ENCODE results near the gene OLR1. TPM values are rescaled to one million over a fixed set of nuclear protein-coding genes. Genes with fewer than 3 reads are reported as not detected.

OLR1 gene
- total and polyA plus RNA-seq, 7 donors: 0.10 to 3.3 (median 0.76) TPM; not detected in 3

- Histone ChIP-seq H3K9me3 (no peaks in the 10 kb centered on the region), H3K27ac (no peak overlapping the region), H3K4me3 (no peak overlapping the region), H3K27me3 (no peaks in the 10 kb centered on the region), H3K4me1 (peaks cover 0 to 19% (median 8%) of the 10 kb centered on the region in 4 donors), H3K36me3 (no peaks in the 10 kb centered on the region)
- no peak for DNase-seq
- TF ChIP-seq, protein P1, sequence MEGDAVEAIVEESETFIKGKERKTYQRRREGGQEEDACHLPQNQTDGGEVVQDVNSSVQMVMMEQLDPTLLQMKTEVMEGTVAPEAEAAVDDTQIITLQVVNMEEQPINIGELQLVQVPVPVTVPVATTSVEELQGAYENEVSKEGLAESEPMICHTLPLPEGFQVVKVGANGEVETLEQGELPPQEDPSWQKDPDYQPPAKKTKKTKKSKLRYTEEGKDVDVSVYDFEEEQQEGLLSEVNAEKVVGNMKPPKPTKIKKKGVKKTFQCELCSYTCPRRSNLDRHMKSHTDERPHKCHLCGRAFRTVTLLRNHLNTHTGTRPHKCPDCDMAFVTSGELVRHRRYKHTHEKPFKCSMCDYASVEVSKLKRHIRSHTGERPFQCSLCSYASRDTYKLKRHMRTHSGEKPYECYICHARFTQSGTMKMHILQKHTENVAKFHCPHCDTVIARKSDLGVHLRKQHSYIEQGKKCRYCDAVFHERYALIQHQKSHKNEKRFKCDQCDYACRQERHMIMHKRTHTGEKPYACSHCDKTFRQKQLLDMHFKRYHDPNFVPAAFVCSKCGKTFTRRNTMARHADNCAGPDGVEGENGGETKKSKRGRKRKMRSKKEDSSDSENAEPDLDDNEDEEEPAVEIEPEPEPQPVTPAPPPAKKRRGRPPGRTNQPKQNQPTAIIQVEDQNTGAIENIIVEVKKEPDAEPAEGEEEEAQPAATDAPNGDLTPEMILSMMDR (IDR thresholded peaks at IDR 0.05): no peak
- TF ChIP-seq POLR2AphosphoS5 (IDR thresholded peaks at IDR 0.05) (no peak), POLR2A (IDR thresholded peaks at IDR 0.05) (no peak), EP300 (IDR thresholded peaks at IDR 0.05) (no peak)
- WGBS, 2 donors: 62 to 65% methylated on average over 5 of the region's 5 CpGs
- intact Hi-C loops (cut with DNase I): no loop called here
These were observed 10.6 kb upstream of the OLR1 start for GRCh38 chr12:10182354-10183049.

DNA sequence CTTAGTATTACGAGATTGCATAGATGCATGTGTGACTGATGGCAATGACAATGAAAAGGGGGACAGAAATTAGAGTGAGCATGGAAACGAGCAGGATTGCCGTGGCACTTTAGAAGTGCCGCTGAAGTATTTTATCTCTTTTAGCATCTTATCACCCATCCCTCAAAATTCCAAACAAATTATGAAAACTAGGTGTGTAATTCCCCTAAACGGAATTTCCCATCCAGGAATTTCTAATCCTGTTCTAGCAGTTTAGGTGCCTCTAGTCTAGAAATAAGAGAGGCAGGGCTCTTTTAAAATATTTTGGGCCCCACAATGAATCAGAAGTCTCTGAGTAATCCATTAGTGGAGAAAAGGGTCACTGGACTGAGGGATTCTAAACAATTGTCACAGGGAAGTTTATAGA lies 7.8 kb upstream of the OLR1 start:
- Histone ChIP-seq H3K9me3 (no peaks in the 10 kb centered on the region), H3K27me3 (no peaks in the 10 kb centered on the region), H3K4me1 (peaks cover 0 to 11% (median 4%) of the 10 kb centered on the region in 4 donors), H3K36me3 (no peaks in the 10 kb centered on the region), H3K27ac (no peak overlapping the region), H3K4me3 (no peak overlapping the region)
- no peak for DNase-seq
- intact Hi-C loops (cut with DNase I): no loop called here
- no peak for TF ChIP-seq POLR2AphosphoS5 (IDR thresholded peaks at IDR 0.05)
- TF ChIP-seq, protein P1 (IDR thresholded peaks at IDR 0.05): no peak
- TF ChIP-seq EP300 (IDR thresholded peaks at IDR 0.05): no peak
- TF ChIP-seq POLR2A (IDR thresholded peaks at IDR 0.05): no peak
- 81 to 83% methylated on average over 5 of the region's 5 CpGs for WGBS, 2 donors

DNA sequence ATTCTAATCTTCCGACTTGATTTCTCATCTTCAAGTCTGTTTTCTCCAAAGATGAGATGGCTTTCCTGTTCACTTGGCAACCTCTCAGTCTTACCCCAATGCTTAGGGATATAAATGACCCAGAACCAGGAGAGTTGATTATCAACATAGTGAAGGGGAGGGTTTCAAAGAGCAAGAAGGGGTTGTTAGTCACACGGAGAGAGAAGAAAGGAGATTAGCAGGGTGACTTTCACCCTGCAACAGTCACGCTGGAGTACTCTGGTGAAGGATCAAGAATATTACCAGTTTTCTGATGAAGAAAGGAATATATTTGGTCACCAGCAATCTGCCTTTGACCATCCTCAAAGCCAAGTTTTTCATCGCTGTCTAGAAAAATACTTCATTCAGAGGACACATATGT lies 6.9 kb upstream of the OLR1 start, which contains the start of gene TMEM52B:
Gene TMEM52B (plus strand): TSS at position 212 of the 400 bp plus-strand sequence. CDS start 543 bp downstream, outside the sequence.
- Histone ChIP-seq H3K27ac (no peak within 1 kb of the TSS), H3K27me3 (no peaks in the 10 kb centered on the region), H3K9me3 (no peaks in the 10 kb centered on the region), H3K4me1 (peaks cover 0 to 1% (median 0%) of the 10 kb centered on the region in 4 donors), H3K4me3 (no peak within 1 kb of the TSS), H3K36me3 (no peaks in the 10 kb centered on the region)
- TF ChIP-seq POLR2A (IDR thresholded peaks at IDR 0.05) (no peak), POLR2AphosphoS5 (IDR thresholded peaks at IDR 0.05) (no peak), EP300 (IDR thresholded peaks at IDR 0.05) (no peak)
- TF ChIP-seq, protein P1 (IDR thresholded peaks at IDR 0.05): no peak
- intact Hi-C loops (cut with DNase I): no loop called here
- no peak for DNase-seq
- WGBS, 2 donors: 80 to 89% methylated on average over 4 of the region's 4 CpGs

DNA sequence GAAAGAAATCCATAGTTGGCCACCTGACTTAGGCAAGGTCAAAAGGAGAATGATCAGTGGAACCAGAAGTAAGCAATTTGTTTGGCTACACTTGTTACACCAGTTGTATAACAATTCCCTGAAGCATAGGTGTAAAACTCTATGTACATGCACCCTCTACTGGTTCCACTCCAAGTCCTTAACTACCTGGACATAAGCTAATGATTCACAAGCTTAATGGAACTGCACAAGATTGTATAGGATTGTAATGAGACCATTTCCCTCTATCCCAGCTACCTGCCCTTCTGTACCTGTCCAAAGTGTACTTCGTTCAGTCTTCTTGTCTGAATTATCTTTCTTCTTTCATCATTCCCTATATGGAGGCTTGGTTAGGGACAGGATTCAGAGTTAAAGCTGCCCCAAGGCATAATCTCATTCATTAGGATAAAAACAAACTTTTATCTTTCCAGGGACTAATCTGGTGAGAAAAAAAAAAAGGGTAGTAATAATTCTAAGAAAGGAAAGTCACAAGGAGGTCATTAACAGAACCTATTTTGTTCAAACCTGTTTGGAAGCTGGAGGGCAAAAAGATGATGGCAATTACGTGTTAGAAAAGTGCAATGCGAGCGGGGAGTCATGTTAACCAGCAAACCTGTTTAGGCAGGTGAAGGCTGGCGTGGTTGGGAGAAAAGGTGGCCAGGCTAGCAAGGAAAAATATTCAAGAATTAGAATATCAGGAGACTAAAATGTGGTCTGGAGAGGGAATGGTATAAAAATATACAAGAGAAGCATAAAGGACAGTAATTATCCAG lies 4.1 kb upstream of the OLR1 start:
- no peaks in the 10 kb centered on the region for H3K4me1 ChIP-seq
- intact Hi-C loops (cut with DNase I): no loop called here
- TF ChIP-seq EP300 (IDR thresholded peaks at IDR 0.05) (no peak), POLR2A (IDR thresholded peaks at IDR 0.05) (no peak)
- TF ChIP-seq, protein P1 (IDR thresholded peaks at IDR 0.05): no peak
- no peak overlapping the region for H3K27ac ChIP-seq
- H3K4me3 ChIP-seq: no peak overlapping the region
- WGBS, 2 donors: 21 to 67% methylated on average over 5 of the region's 5 CpGs
- no peaks in the 10 kb centered on the region for H3K27me3 ChIP-seq
- H3K9me3 ChIP-seq: no peaks in the 10 kb centered on the region
- no peaks in the 10 kb centered on the region for H3K36me3 ChIP-seq
- no peak for DNase-seq
